Measurements from ENCODE around the gene ISG20L2.

- TF ChIP-seq POLR2A (IDR thresholded peaks at IDR 0.05; ENCODE audit: low read depth, low read length) (no peak), CTCF (IDR thresholded peaks at IDR 0.05; ENCODE audit: extremely low read depth in 1 of 2, insufficient read depth in 1 of 2, low read depth in 1 of 2, low read length in 2 of 2) (no peak), GATA2 (IDR thresholded peaks at IDR 0.05; ENCODE audit: insufficient read depth, insufficient read length, low read depth, low read length) (no peak), EZH2 (IDR thresholded peaks at IDR 0.05; ENCODE audit: borderline replicate concordance, low read depth, low read length, severe bottlenecking) (no peak), POLR2AphosphoS5 (IDR thresholded peaks at IDR 0.05; ENCODE audit: insufficient read depth, low read depth, low read length) (no peak), MYC (IDR thresholded peaks at IDR 0.05; ENCODE audit: low read depth, low read length) (no peak)
Measured at GRCh38 chr1:156694690-156694962, 33.9 kb downstream of the ISG20L2 start.

All from endothelial cell of umbilical vein (primary cell).